K562 (cell line): Measurements from ENCODE around the gene ERC2. TPM values are rescaled to one million over a fixed set of nuclear protein-coding genes. Genes with fewer than 3 reads are reported as not detected.

Experiments
- ATF7 ChIP-seq: fragments of 450-650 bp; IDR thresholded peaks from 2 replicates; pipeline ENCODE4 v1.7.1; 2014; ENCODE audit warnings: mild to moderate bottlenecking, moderate library complexity
- HNRNPH1 ChIP-seq: fragments of 200-400 bp; formaldehyde crosslinking; optimal IDR thresholded peaks from 2 replicates; pipeline ENCODE3; 2017; ENCODE audit warnings: low read depth, mild to moderate bottlenecking, low read length, moderate library complexity
- HOXB6 ChIP-seq: fragments of 250-450 bp; sonication (Bioruptor Pico); IDR thresholded peaks from 2 replicates; pipeline ENCODE4 v1.5.1; 2022; ENCODE audit warnings: mild to moderate bottlenecking, borderline replicate concordance
- U2AF1 ChIP-seq: fragments of 200-400 bp; formaldehyde crosslinking; optimal IDR thresholded peaks from 2 replicates; pipeline ENCODE3; 2017; ENCODE audit warnings: mild to moderate bottlenecking, low read depth, low read length, moderate library complexity
- ZBTB40 ChIP-seq, 2 experiments: fragments of 450-650 bp in 1 of 2; sonication (generic) in 1 of 2; formaldehyde crosslinking in 1 of 2; IDR thresholded peaks; 2 replicates each; pipeline versions ENCODE4 v1.7.1 to v1.9.0; 2016 to 2022; ENCODE audit warnings: inconsistent platforms in 1 of 2, mild to moderate bottlenecking in 1 of 2, missing genetic modification reagents in 1 of 2
- ZNF263 ChIP-seq: sonication (generic); formaldehyde crosslinking; IDR thresholded peaks from 2 replicates; pipeline ENCODE4 v1.8.0; 2022; ENCODE audit warnings: mild to moderate bottlenecking, missing genetic modification reagents, borderline replicate concordance
- polyA plus RNA-seq, 8 experiments: library from polyadenylated mRNA; depleted of rRNA in 4 of 8; stranded (reverse) in 5 of 8; unstranded in 3 of 8; fragments of >200 nt; fragmentation: Nextera tagmentation in 2 of 8; fragmentation: Illumina TruSeq in 1 of 8; extraction: Ambion mirVana in 2 of 8; extraction: Trizol in 1 of 8; gene quantifications; 2 replicates each; pipeline versions ENCODE4 v1.2.1 to v1.2.3, GENCODE V29; 2011 to 2014; ENCODE audit warnings: inconsistent platforms in 1 of 8, missing spikeins in 1 of 8
- total RNA-seq, 7 experiments: library from RNA; depleted of rRNA in 6 of 7; stranded (reverse); fragments of >200 nt in 6 of 7; fragmentation: Illumina TruSeq in 2 of 7; extraction: Trizol in 2 of 7; gene quantifications; 2 replicates each; pipeline versions ENCODE4 v1.2.1 to v1.2.3, GENCODE V29; 2011 to 2021; ENCODE audit warnings: low replicate concordance in 1 of 7

The ERC2 gene
- total and polyA plus RNA-seq, 9 of the 15 experiments (the other 6 are each of a cell fraction or from before 2014, with no cell fraction given), result 0.04 to 0.18 (median 0.07) TPM; not detected in 2

GRCh38 chr3:56121716-56122115 lies 346.6 kb downstream of the ERC2 start (continued):
- TF ChIP-seq ZBTB40 (IDR thresholded peaks at IDR 0.05), result no peak
- no peak for TF ChIP-seq ZBTB40 (CRISPR knock-in tag; IDR thresholded peaks at IDR 0.05)
- TF ChIP-seq U2AF1, result no peak
- no peak for TF ChIP-seq HOXB6 (CRISPR knock-in tag)
- TF ChIP-seq ATF7, result no peak
- no peak for TF ChIP-seq ZNF263
- no peak for TF ChIP-seq HNRNPH1
